Measurements from ENCODE around the gene RBMS1.

GRCh38 chr2:160506371-160507045, 12.9 kb upstream of the RBMS1 start:
- no peak for TF ChIP-seq CTCF (IDR thresholded peaks at IDR 0.05)
- no peak for TF ChIP-seq EP300 (IDR thresholded peaks at IDR 0.05)
- no peak for TF ChIP-seq SREBF2 (IDR thresholded peaks at IDR 0.05)
